Pancreas (tissue), 10 donors: ENCODE measurements around the gene NPLOC4. TPM values are rescaled to one million over a fixed set of nuclear protein-coding genes. Genes with fewer than 3 reads are reported as not detected.
A peak's percentile ranks its signal among the peaks of the same experiment; 100 is the strongest.

Experiments
- ATAC-seq, 4 donors: fragments of 200-7000 bp; cut with Tn5 transposase; one replicate each; pipeline versions ENCODE4 v1.8.0 to v1.9.1; 2020; ENCODE audit warnings: mild to moderate bottlenecking in 4 of 4, moderate library complexity in 4 of 4
- DNase-seq, 6 donors: peaks; one replicate each; pipeline ENCODE4 v3.0.0-alpha.2; 2020
- FAIRE-seq: peaks from 2 replicates; lab custom pipeline; 2012; peaks lifted over from hg19 to GRCh38; lab: Jason Lieb, UNC
- H3K27ac ChIP-seq, 4 donors: fragments of 200-600 bp; sonication (generic); 1 replicate in 3 of 4; 2 replicates in 1 of 4; pipeline versions ENCODE4 v1.5.0 to v1.8.0; 2020
- H3K27me3 ChIP-seq, 4 donors: fragments of 200-600 bp; one replicate each; pipeline ENCODE4 v1.8.0; 2021
- H3K36me3 ChIP-seq, 3 donors: fragments of 200-600 bp; sonication (generic) in 1 of 3; one replicate each; pipeline versions ENCODE4 v1.5.0 to v1.8.0; 2020 to 2021
- H3K4me1 ChIP-seq, 3 donors: fragments of 200-600 bp; one replicate each; pipeline ENCODE4 v1.8.0; 2021
- H3K4me3 ChIP-seq, 4 donors: fragments of 200-600 bp; sonication (generic) in 2 of 4; one replicate each; pipeline versions ENCODE4 v1.5.0 to v1.8.0; 2020 to 2021
- H3K9me3 ChIP-seq, 4 donors: fragments of 200-600 bp; one replicate each; pipeline ENCODE4 v1.8.0; 2021
- WGBS, 2 donors: extraction: QIAGEN DNeasy Blood & Tissue Kit; methylation state at CpG; one replicate each; pipeline ENCODE4 v1.1.7; 2013; 5-methylcytosine and 5-hydroxymethylcytosine counted together
- intact Hi-C, 3 donors: fragments of 100-400 bp; cut with DNase I; formaldehyde crosslinking; loops; one replicate each; pipeline versions ENCODE4 v1.11.1 to v1.14.2; 2022
- polyA plus RNA-seq, 2 donors: library from polyadenylated mRNA; stranded (reverse); fragments of 200-250 nt; gene quantifications; one replicate each; pipeline ENCODE4 v1.2.3, GENCODE V29; 2013
- total RNA-seq, 6 donors: library from RNA; stranded (reverse); fragmentation: NEBNext Ultra II Directional in 4 of 6; extraction: Animal tissue kit (Norgen Biotek cat#: 25700) in 4 of 6; gene quantifications; one replicate each; pipeline versions ENCODE4 v1.2.1 to v1.2.4, GENCODE V29; 2021 to 2023
- TF ChIP-seq, protein P1 (sequence below), 4 donors: fragments of 200-600 bp; sonication (generic) in 3 of 4; IDR thresholded peaks; one replicate each; pipeline versions ENCODE4 v1.5.0 to v1.8.0; 2021; ENCODE audit warnings: antibody characterized with exemption in 4 of 4
- donor health status: healthy with polysubstance abuse.
- donor health status: DM: no; HTN: no; CAD: no; lungs with moderate emphysema.
- donor health status: DM: no; HTN: no; CAD: no.
- donor health status: control.
- donor health status: control.
- donor health status: Bipolar disorder and iron deficiency.
- donor health status: DM: yes; HTN: yes; CAD: no.
- donor health status: DM: no; HTN: no; CAD: no.
- donor health status: DM: no; HTN: no; CAD: no.
- donor health status: DM: yes; HTN: yes; CAD: no.

NPLOC4 gene
- total and polyA plus RNA-seq, 8 donors: 32.5 to 54.8 (median 35.3) TPM

DNA sequence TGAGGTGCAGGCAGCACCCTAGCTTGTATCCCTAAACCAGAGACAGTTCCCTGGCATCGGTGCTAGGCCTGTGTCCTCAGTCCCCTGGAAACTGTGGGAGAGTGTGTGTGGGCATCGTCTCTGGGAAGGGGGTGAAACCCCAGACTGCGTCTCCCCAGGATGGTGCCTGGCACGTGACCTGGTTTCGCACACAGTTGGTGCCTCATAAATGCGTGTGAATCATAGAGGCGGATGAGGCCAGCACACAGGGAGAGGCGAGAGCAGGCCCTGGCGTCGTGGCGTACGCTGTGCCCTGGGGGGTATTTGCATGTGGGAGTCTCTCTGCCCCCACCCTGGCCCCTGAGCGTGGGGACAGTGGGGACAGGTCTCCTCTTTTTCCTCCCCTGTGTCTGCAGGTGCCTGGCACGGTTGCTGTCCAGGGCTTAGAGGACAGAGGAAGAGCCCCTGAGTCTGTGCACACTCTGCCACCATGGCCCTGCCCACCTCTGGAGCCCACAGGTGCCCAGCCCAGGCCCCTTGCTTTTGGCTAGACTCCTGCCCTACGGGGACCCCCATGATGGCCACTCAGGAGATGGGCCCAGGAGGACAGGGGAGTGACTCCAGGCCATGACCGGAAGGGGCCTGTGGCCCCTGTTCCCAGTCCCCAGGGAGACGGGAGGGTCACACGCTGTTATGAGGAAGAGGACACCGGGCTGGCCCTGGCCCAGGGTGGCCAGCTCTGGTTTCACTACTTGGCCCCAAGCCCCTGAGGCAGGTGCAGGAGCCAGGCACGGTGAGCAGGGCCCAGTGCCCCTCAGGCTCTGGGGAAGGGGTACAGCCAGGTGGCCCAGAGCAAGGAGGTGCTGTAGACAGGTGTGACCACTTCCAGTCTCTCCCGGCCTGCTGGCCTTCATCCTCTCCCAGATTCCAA, 110.0 kb downstream of the NPLOC4 start:
- Histone ChIP-seq H3K36me3 (no peaks in the 10 kb centered on the region), H3K4me3 (no peak overlapping the region), H3K27ac (no peak overlapping the region), H3K9me3 (no peaks in the 10 kb centered on the region), H3K27me3 (no peaks in the 10 kb centered on the region), H3K4me1 (no peaks in the 10 kb centered on the region)
- TF ChIP-seq, protein P1, sequence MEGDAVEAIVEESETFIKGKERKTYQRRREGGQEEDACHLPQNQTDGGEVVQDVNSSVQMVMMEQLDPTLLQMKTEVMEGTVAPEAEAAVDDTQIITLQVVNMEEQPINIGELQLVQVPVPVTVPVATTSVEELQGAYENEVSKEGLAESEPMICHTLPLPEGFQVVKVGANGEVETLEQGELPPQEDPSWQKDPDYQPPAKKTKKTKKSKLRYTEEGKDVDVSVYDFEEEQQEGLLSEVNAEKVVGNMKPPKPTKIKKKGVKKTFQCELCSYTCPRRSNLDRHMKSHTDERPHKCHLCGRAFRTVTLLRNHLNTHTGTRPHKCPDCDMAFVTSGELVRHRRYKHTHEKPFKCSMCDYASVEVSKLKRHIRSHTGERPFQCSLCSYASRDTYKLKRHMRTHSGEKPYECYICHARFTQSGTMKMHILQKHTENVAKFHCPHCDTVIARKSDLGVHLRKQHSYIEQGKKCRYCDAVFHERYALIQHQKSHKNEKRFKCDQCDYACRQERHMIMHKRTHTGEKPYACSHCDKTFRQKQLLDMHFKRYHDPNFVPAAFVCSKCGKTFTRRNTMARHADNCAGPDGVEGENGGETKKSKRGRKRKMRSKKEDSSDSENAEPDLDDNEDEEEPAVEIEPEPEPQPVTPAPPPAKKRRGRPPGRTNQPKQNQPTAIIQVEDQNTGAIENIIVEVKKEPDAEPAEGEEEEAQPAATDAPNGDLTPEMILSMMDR (IDR thresholded peaks at IDR 0.05): no peak
- WGBS, 2 donors: 84 to 86% methylated on average over 20 to 21 of the region's 21 CpGs
- no peak for FAIRE-seq
- intact Hi-C loops: no loop called here
- ATAC-seq: no peak
- peak in 3 of 6 donors; percentile 7 to 75 (median 28) for DNase-seq

DNA sequence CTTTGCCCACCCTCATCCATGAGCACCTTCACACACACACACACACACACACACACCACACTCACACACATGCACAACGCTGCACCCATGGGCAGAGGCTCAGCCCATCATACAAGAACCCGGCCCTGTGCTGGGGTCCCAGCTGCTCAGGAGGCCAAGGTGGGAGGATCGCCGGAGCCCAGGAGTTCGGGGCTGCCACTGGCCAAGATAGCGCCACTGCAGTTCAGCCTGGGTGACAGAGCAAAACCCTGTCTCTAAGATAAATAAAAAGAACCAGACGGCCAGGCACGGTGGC, 112.1 kb downstream of the NPLOC4 start:
- no peak for ATAC-seq
- intact Hi-C loops: no loop called here

DNA sequence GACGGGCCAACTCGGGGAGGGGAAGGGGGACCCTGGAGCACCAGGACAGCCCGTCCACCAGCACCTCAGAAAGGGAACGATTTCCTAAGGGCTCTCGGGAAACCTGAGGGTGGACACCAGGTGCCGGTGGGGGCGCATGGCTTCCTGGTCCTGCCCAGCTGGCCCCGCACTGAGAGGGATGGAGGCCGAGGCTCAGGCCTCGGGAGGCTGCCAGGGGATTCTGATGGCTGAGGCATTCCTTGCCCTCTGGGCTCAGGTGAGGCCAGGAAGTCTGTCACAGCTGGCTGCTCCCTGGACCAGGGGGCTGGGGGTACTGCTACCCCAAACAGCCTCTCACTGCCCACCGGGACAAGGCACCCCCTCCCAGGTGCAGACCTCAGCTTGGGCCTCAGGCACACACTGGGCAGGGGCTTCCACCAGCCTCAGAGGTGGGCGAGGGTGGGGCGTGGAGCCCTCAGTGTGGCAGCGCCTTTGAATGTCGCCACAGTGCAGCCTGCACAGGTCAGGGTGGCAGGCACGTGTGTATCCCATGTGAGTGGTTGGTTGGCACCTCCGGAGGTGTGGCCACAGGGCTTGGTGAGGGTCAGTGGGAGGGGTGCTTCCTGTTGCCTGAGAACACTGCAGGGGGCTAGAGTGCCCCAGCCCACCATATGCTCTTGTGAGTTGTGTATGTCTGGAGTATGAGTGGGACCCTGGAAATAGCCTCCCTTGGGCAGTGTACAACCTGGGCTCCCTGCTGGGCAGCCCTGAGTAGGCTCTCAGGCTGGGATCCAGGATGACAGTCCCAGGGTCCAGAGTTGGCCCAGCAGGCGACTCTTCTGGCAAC, 112.7 kb downstream of the NPLOC4 start:
- Histone ChIP-seq H3K27me3 (no peaks in the 10 kb centered on the region), H3K4me1 (peaks cover 0 to 11% (median 6%) of the 10 kb centered on the region in 3 donors), H3K27ac (no peak overlapping the region), H3K4me3 (no peak overlapping the region), H3K36me3 (no peaks in the 10 kb centered on the region), H3K9me3 (no peaks in the 10 kb centered on the region)
- no peak for ATAC-seq
- TF ChIP-seq, protein P1 (IDR thresholded peaks at IDR 0.05): no peak
- peak in 1 of 6 donors; percentile 70 for DNase-seq
- intact Hi-C loops: no loop called here
- WGBS, 2 donors: 80 to 83% methylated on average over 17 to 18 of the region's 18 CpGs
- FAIRE-seq: no peak

More for the DNA sequence above, 112.1 kb downstream of the NPLOC4 start:
- no peak overlapping the region for H3K4me3 ChIP-seq
- no peak for FAIRE-seq
- no peaks in the 10 kb centered on the region for H3K9me3 ChIP-seq
- TF ChIP-seq, protein P1 (IDR thresholded peaks at IDR 0.05): no peak
- peaks cover 0 to 7% (median 3%) of the 10 kb centered on the region in 3 donors for H3K4me1 ChIP-seq
- DNase-seq: peak in 2 of 6 donors; percentile 11 to 48
- no peaks in the 10 kb centered on the region for H3K27me3 ChIP-seq
- H3K27ac ChIP-seq: no peak overlapping the region
- no peaks in the 10 kb centered on the region for H3K36me3 ChIP-seq
- WGBS, 2 donors: 91 to 95% methylated on average over 8 of the region's 8 CpGs

DNA sequence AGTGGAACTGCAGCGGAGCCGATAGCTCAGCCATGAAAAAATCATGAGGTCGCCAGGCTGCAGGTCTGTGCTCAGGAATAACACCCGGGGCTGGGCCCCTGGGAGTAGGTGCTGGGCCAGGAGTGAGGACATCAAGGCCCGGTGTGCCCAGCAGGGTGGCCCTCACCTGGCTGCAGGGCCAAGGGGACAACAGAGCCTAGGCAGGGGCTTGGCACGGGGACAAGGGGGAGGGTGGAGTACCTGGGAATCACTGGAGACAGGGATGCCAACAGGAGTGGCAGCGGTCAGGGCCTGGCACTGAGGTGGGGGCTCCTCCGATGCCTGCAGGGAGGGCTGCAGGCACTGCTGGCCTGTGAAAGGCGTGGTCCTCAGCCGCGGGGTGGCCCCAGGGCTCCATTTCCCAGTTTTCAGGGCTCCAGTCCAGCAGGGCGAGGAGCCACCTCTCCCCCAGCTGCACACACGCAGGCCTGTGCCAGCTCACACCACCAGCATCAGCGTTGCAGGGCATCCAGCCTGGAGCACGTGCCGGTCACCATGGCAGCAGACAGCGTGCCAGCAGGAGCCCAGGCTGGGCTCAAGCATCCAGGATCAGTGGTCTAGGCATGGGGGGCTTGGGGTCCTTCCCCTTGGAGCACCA, 113.4 kb downstream of the NPLOC4 start:
- no peaks in the 10 kb centered on the region for H3K27me3 ChIP-seq
- WGBS, 2 donors: 56 to 60% methylated on average over 16 to 17 of the region's 17 CpGs
- FAIRE-seq (no peak), DNase-seq (peak in 3 of 6 donors; percentile 15 to 74 (median 57)), ATAC-seq (no peak)
- intact Hi-C loops: no loop called here
- H3K4me3 ChIP-seq: no peak overlapping the region
- peaks cover 0 to 13% (median 6%) of the 10 kb centered on the region in 3 donors for H3K4me1 ChIP-seq
- no peak overlapping the region for H3K27ac ChIP-seq
- no peaks in the 10 kb centered on the region for H3K36me3 ChIP-seq
- no peaks in the 10 kb centered on the region for H3K9me3 ChIP-seq
- TF ChIP-seq, protein P1 (IDR thresholded peaks at IDR 0.05): no peak
